Measurements from ENCODE around the gene FCHO2. TPM values are rescaled to one million over a fixed set of nuclear protein-coding genes. Genes with fewer than 3 reads are reported as not detected.

FCHO2 gene
- total RNA-seq, 6 experiments from 2014 or later: 11.7 to 22.8 (median 14.8) TPM

- Histone ChIP-seq H3K9me3 (no peaks in the 10 kb centered on the region), H3K4me1 (peaks cover 0 to 10% (median 5%) of the 10 kb centered on the region in 4 donors), H3K4me3 (peak overlapping the region; percentile 51 to 60 (median 55)), H3K27me3 (no peaks in the 10 kb centered on the region), H3K36me3 (no peaks in the 10 kb centered on the region), H3K27ac (peak overlapping the region; percentile 48 to 98 (median 74))
- WGBS (ENCODE audit: insufficient coverage, low coverage, low lambda C conversion rate, missing lambda C conversion rate): 34% methylated on average over 6 of the region's 6 CpGs
- ATAC-seq: no peak
- intact Hi-C loops (cut with DNase I): no loop called here
- TF ChIP-seq CTCF (IDR thresholded peaks at IDR 0.05): no peak
- no peak for TF ChIP-seq POLR2A (IDR thresholded peaks at IDR 0.05)
- DNase-seq: no peak
Measured at GRCh38 chr5:73121119-73121463, 165.2 kb downstream of the FCHO2 start.

- DNase-seq (no peak), ATAC-seq (no peak)
- WGBS (ENCODE audit: insufficient coverage, low coverage, low lambda C conversion rate, missing lambda C conversion rate): 90% methylated on average over 12 of the region's 19 CpGs
- no peak overlapping the region for H3K4me3 ChIP-seq
- H3K4me1 ChIP-seq: peaks cover 0 to 18% (median 5%) of the 10 kb centered on the region in 4 donors
- intact Hi-C loops (cut with DNase I): no loop called here
- no peaks in the 10 kb centered on the region for H3K9me3 ChIP-seq
- H3K36me3 ChIP-seq: no peaks in the 10 kb centered on the region
- H3K27me3 ChIP-seq: no peaks in the 10 kb centered on the region
- H3K27ac ChIP-seq: no peak overlapping the region
- no peak for TF ChIP-seq CTCF (IDR thresholded peaks at IDR 0.05)
- TF ChIP-seq POLR2A (IDR thresholded peaks at IDR 0.05): no peak
Measured at GRCh38 chr5:73122875-73123810, 167.3 kb downstream of the FCHO2 start.

GRCh38 chr5:73125289-73125688 lies 169.4 kb downstream of the FCHO2 start:
- Histone ChIP-seq H3K4me3 (no peak overlapping the region), H3K27me3 (no peaks in the 10 kb centered on the region), H3K9me3 (no peaks in the 10 kb centered on the region), H3K36me3 (no peaks in the 10 kb centered on the region), H3K4me1 (peaks cover 0 to 8% (median 0%) of the 10 kb centered on the region in 4 donors), H3K27ac (no peak overlapping the region)
- intact Hi-C loops (cut with DNase I): no loop called here
- WGBS (ENCODE audit: insufficient coverage, low coverage, low lambda C conversion rate, missing lambda C conversion rate): 78% methylated on average over 2 of the region's 4 CpGs
- ATAC-seq (no peak), DNase-seq (no peak)
- no peak for TF ChIP-seq CTCF (IDR thresholded peaks at IDR 0.05)
- TF ChIP-seq POLR2A (IDR thresholded peaks at IDR 0.05): no peak

GRCh38 chr5:73126381-73126780 lies 170.5 kb downstream of the FCHO2 start:
- H3K4me1 ChIP-seq: peaks cover 0 to 8% (median 0%) of the 10 kb centered on the region in 4 donors
- 16% methylated on average over 3 of the region's 4 CpGs for WGBS (ENCODE audit: insufficient coverage, low coverage, low lambda C conversion rate, missing lambda C conversion rate)
- no peak overlapping the region for H3K4me3 ChIP-seq
- TF ChIP-seq POLR2A (IDR thresholded peaks at IDR 0.05) (no peak), CTCF (IDR thresholded peaks at IDR 0.05) (no peak)
- peak; percentile 76 to 97 (median 86) for ATAC-seq
- DNase-seq: peak; percentile 65 to 75 (median 71)
- no peaks in the 10 kb centered on the region for H3K9me3 ChIP-seq
- H3K36me3 ChIP-seq: no peaks in the 10 kb centered on the region
- intact Hi-C loops (cut with DNase I): no loop called here
- no peak overlapping the region for H3K27ac ChIP-seq
- no peaks in the 10 kb centered on the region for H3K27me3 ChIP-seq
